ENCODE data around the gene COPG1.
"Not testable (repeated sequence)": the region's sequence is repeated elsewhere in the genome, so short reads cannot be mapped to it uniquely, and the experiment has no call there.

COPG1 gene

GRCh38 chr3:129211772-129212171, 37.6 kb upstream of the COPG1 start:
- TF ChIP-seq CTCF (IDR thresholded peaks at IDR 0.05; ENCODE audit: borderline replicate concordance, control extremely low read depth, extremely low read depth, insufficient read depth, missing control alignments), result no peak
- DNase-seq (ENCODE audit: low spot score), result no peak
- in situ Hi-C loops (cut with MboI; ENCODE audit: low sequenced_read_pairs, unreplicated experiment), result no loop called here

GRCh38 chr3:129213238-129213637, 36.2 kb upstream of the COPG1 start:
- in situ Hi-C loops (cut with MboI; ENCODE audit: low sequenced_read_pairs, unreplicated experiment), result no loop called here
- no peak for TF ChIP-seq CTCF (IDR thresholded peaks at IDR 0.05; ENCODE audit: borderline replicate concordance, control extremely low read depth, extremely low read depth, insufficient read depth, missing control alignments)
- DNase-seq (ENCODE audit: low spot score), result no peak

- in situ Hi-C loops (cut with MboI; ENCODE audit: low sequenced_read_pairs, unreplicated experiment), result no loop called here
- DNase-seq (ENCODE audit: low spot score), result no peak
- TF ChIP-seq CTCF (IDR thresholded peaks at IDR 0.05; ENCODE audit: borderline replicate concordance, control extremely low read depth, extremely low read depth, insufficient read depth, missing control alignments), result no peak
These were observed 30.7 kb upstream of the COPG1 start for GRCh38 chr3:129218742-129219141.

GRCh38 chr3:129224387-129224786, 25.0 kb upstream of the COPG1 start:
- in situ Hi-C loops (cut with MboI; ENCODE audit: low sequenced_read_pairs, unreplicated experiment); DNase-seq (ENCODE audit: low spot score): not testable (repeated sequence)

GRCh38 chr3:129224984-129225393, 24.4 kb upstream of the COPG1 start:
- DNase-seq (ENCODE audit: low spot score), result no peak
- in situ Hi-C loops (cut with MboI; ENCODE audit: low sequenced_read_pairs, unreplicated experiment), result no loop called here
- TF ChIP-seq CTCF (IDR thresholded peaks at IDR 0.05; ENCODE audit: borderline replicate concordance, control extremely low read depth, extremely low read depth, insufficient read depth, missing control alignments), result no peak

- TF ChIP-seq CTCF (IDR thresholded peaks at IDR 0.05; ENCODE audit: borderline replicate concordance, control extremely low read depth, extremely low read depth, insufficient read depth, missing control alignments), result no peak
- in situ Hi-C loops (cut with MboI; ENCODE audit: low sequenced_read_pairs, unreplicated experiment), result no loop called here
- no peak for DNase-seq (ENCODE audit: low spot score)
These were observed 23.0 kb upstream of the COPG1 start for GRCh38 chr3:129226374-129226773.

- no peak for TF ChIP-seq CTCF (IDR thresholded peaks at IDR 0.05; ENCODE audit: borderline replicate concordance, control extremely low read depth, extremely low read depth, insufficient read depth, missing control alignments)
- no peak for DNase-seq (ENCODE audit: low spot score)
- in situ Hi-C loops (cut with MboI; ENCODE audit: low sequenced_read_pairs, unreplicated experiment), result no loop called here
These were observed 20.4 kb upstream of the COPG1 start for GRCh38 chr3:129228891-129229585.

Data from GM13976 (cell line).